ENCODE measurements around the gene TNFAIP3.

TNFAIP3 gene

DNA sequence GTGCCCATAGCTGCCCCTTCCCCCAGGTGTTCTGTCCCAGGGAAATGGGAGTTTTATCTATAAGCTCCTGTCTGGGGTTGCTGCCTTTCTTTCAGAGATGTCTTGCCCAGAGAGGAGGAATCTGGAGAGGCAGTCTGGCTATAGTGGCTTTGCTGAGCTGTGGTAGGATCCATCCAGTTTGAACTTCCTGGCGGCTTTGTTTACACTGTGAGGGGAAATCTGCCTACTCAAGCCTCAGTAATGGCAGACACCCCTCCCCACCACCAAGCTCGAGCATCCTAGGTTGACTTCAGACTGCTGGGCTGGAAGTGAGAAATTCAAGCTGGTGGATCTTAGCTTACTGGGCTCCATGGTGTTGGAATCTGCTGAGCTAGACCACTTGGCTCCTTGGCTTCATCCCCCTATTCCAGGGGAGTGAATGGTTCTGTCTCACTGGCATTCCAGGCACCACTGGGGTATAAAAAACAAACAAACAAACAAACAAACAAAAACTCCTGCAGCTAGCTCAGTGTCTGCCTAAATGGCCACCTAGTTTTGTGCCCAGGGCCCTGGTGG is 24.0 kb downstream of the TNFAIP3 start:
- Histone ChIP-seq H3K9ac (ENCODE audit: low read length) (no peak overlapping the region), H3K79me2 (ENCODE audit: insufficient read depth, low read length) (no peaks in the 10 kb centered on the region), H3K9me2 (replicated peaks; ENCODE audit: insufficient read depth, low read length) (no peaks in the 10 kb centered on the region), H3K4me3 (ENCODE audit: insufficient read depth, low read length, poor library complexity, severe bottlenecking) (no peak overlapping the region), H2AFZ (ENCODE audit: low read depth, low read length, severe bottlenecking) (no peak overlapping the region), H3K4me2 (ENCODE audit: low read depth, low read length, poor library complexity, severe bottlenecking) (no peak overlapping the region), H3K36me3 (ENCODE audit: low read length) (no peaks in the 10 kb centered on the region), H3F3A (ENCODE audit: insufficient read depth) (no peaks in the 10 kb centered on the region), H3K9me3 (ENCODE audit: insufficient read depth, low read length) (no peaks in the 10 kb centered on the region), H3K27ac (ENCODE audit: low read depth, low read length) (no peak overlapping the region), H4K20me1 (ENCODE audit: low read depth, low read length) (no peaks in the 10 kb centered on the region), H3K27me3 (ENCODE audit: low read length) (no peaks in the 10 kb centered on the region)
- no peak for TF ChIP-seq CTCF (IDR thresholded peaks at IDR 0.05; ENCODE audit: insufficient read depth, low read length, poor library complexity, severe bottlenecking)

DNA sequence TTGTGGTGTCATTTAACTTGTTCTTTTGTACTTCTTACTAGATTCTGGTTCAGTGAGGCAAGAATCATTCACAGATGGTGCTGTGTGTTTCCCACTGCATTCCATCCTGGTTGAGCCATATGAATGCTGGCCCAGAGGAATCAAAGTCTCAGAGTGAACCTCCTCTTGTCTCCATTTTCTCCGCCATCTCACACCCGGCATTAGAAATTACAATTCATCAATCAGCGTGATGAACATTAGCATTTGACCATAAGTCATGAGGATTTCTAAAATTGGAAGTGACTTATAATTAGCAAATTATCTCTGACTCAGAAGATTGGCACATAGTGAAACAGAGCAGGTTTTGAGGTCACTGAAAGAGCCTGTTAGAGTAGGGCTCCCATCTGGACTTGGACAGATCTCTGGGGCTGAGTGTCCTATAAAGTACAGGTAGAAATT is 25.2 kb downstream of the TNFAIP3 start:
- Histone ChIP-seq H3K9me3 (ENCODE audit: insufficient read depth, low read length) (no peaks in the 10 kb centered on the region), H2AFZ (ENCODE audit: low read depth, low read length, severe bottlenecking) (no peak overlapping the region), H4K20me1 (ENCODE audit: low read depth, low read length) (no peaks in the 10 kb centered on the region), H3K9me2 (replicated peaks; ENCODE audit: insufficient read depth, low read length) (no peaks in the 10 kb centered on the region), H3K79me2 (ENCODE audit: insufficient read depth, low read length) (no peaks in the 10 kb centered on the region), H3K9ac (ENCODE audit: low read length) (no peak overlapping the region), H3K36me3 (ENCODE audit: low read length) (no peaks in the 10 kb centered on the region), H3K4me3 (ENCODE audit: insufficient read depth, low read length, poor library complexity, severe bottlenecking) (no peak overlapping the region), H3F3A (ENCODE audit: insufficient read depth) (no peaks in the 10 kb centered on the region), H3K4me2 (ENCODE audit: low read depth, low read length, poor library complexity, severe bottlenecking) (no peak overlapping the region), H3K27ac (ENCODE audit: low read depth, low read length) (no peak overlapping the region), H3K27me3 (ENCODE audit: low read length) (no peaks in the 10 kb centered on the region)
- TF ChIP-seq EZH2phosphoT487 (conservative IDR thresholded peaks at IDR 0.05; ENCODE audit: low read length) (no peak), CTCF (IDR thresholded peaks at IDR 0.05; ENCODE audit: insufficient read depth, low read length, poor library complexity, severe bottlenecking) (no peak)

- Histone ChIP-seq H4K20me1 (ENCODE audit: low read depth, low read length) (no peaks in the 10 kb centered on the region), H3K9me2 (replicated peaks; ENCODE audit: insufficient read depth, low read length) (no peaks in the 10 kb centered on the region), H3K9me3 (ENCODE audit: insufficient read depth, low read length) (no peaks in the 10 kb centered on the region), H3K79me2 (ENCODE audit: insufficient read depth, low read length) (no peaks in the 10 kb centered on the region), H3K27me3 (ENCODE audit: low read length) (no peaks in the 10 kb centered on the region), H3K9ac (ENCODE audit: low read length) (no peak overlapping the region), H3F3A (ENCODE audit: insufficient read depth) (no peaks in the 10 kb centered on the region), H3K4me3 (ENCODE audit: insufficient read depth, low read length, poor library complexity, severe bottlenecking) (no peak overlapping the region), H3K27ac (ENCODE audit: low read depth, low read length) (no peak overlapping the region), H3K4me2 (ENCODE audit: low read depth, low read length, poor library complexity, severe bottlenecking) (no peak overlapping the region), H3K36me3 (ENCODE audit: low read length) (no peaks in the 10 kb centered on the region), H2AFZ (ENCODE audit: low read depth, low read length, severe bottlenecking) (no peak overlapping the region)
- TF ChIP-seq CTCF (IDR thresholded peaks at IDR 0.05; ENCODE audit: insufficient read depth, low read length, poor library complexity, severe bottlenecking) (no peak), EZH2phosphoT487 (conservative IDR thresholded peaks at IDR 0.05; ENCODE audit: low read length) (no peak)
Observed at GRCh38 chr6:137893181-137893580, 26.1 kb downstream of the TNFAIP3 start.
